ENCODE measurements around the gene TMEM121B. TPM values are rescaled to one million over a fixed set of nuclear protein-coding genes. Genes with fewer than 3 reads are reported as not detected.

TMEM121B gene
- total and polyA plus RNA-seq, 2 of the 13 experiments (the other 11 are each of a cell fraction or from before 2014, with no cell fraction given), result not detected

DNA sequence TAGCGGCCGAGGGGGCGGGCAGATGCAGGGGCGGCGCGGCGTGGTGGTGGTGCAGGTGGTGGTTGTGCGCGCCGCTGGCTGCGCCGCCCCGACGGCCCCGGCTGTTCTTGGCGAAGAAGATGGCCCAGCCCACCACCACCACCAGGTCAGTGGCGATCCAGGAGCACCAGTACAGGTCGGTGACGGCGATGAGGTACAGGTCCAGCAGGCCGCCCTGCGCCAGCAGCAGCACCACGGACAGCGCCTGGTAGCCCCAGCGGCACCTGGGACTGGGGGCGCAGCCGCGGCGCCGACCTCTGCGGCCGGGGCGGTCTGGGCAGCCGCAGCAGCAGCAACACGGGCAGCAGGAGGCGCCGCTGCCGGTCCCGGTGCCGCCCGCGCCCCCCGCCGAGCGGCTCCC is 879 bp downstream of the TMEM121B start (continued):
- TF ChIP-seq ZBTB49 (CRISPR knock-in tag; IDR thresholded peaks at IDR 0.05; ENCODE audit: borderline replicate concordance) (peak; percentile 73; the same call in 1 of the 2 replicates), ARNT2 (CRISPR knock-in tag; IDR thresholded peaks at IDR 0.05; ENCODE audit: low read depth) (0 out of 2 replicates have a peak, but pooled peaks have one; percentile 39)
- TF ChIP-seq, protein P1, sequence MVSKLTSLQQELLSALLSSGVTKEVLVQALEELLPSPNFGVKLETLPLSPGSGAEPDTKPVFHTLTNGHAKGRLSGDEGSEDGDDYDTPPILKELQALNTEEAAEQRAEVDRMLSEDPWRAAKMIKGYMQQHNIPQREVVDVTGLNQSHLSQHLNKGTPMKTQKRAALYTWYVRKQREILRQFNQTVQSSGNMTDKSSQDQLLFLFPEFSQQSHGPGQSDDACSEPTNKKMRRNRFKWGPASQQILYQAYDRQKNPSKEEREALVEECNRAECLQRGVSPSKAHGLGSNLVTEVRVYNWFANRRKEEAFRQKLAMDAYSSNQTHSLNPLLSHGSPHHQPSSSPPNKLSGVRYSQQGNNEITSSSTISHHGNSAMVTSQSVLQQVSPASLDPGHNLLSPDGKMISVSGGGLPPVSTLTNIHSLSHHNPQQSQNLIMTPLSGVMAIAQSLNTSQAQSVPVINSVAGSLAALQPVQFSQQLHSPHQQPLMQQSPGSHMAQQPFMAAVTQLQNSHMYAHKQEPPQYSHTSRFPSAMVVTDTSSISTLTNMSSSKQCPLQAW (CRISPR knock-in tag; IDR thresholded peaks at IDR 0.05), result no peak

GRCh38 chr22:17119481-17120202 is 1.5 kb downstream of the TMEM121B start:
- no peak overlapping the region for H3K4me2 ChIP-seq (ENCODE audit: low read depth, low read length)
- no peak overlapping the region for H3K4me3 ChIP-seq (replicated peaks in 1 of 3; ENCODE audit: insufficient read depth in 1 of 3, low read depth in 2 of 3, low read length in 3 of 3)
- no peak overlapping the region for H3K9ac ChIP-seq (ENCODE audit: insufficient read depth, low read depth, low read length)
- H3K27ac ChIP-seq (ENCODE audit: extremely low read length, insufficient read depth, low read length), result no peak overlapping the region
- DNase-seq (ENCODE audit: low spot score), result no peak
- no peak for FAIRE-seq
- no peaks in the 10 kb centered on the region for H3K79me2 ChIP-seq (ENCODE audit: insufficient read depth, low read length)
- ChIA-PET POLR2A (no interaction called here), CTCF (ENCODE audit: low intra/inter-chr PET ratio, low total read pairs) (interaction anchor here (1.1 kb wide), 1 partner anchor 381 kb away, joined by 3 read pairs; no protein-coding TSS in a partner anchor)
- no peaks in the 10 kb centered on the region for H3K4me1 ChIP-seq (ENCODE audit: insufficient read depth, low read length)
- H3K9me3 ChIP-seq (ENCODE audit: low read length), result no peaks in the 10 kb centered on the region
- H3K27me3 ChIP-seq (ENCODE audit: control insufficient read depth in 1 of 2, insufficient read depth in 2 of 2, low read length in 2 of 2), result peaks cover 7 to 26% of the 10 kb centered on the region in 2 experiments; a peak in 4 of 5 replicates
- in situ Hi-C loops (cut with HindIII; ENCODE audit: extremely low pct_ligation_motif_present, low pct_unique_long_range_greater_than_20kb), result no loop called here
- BruUV-seq (replicated peaks), result no TSS peak
- intact Hi-C loops (cut with micrococcal nuclease; ENCODE audit: unreplicated experiment), result loop anchor here (1.0 kb wide), 1 partner anchor 382 kb away; no protein-coding TSS in a partner anchor
- no peak overlapping the region for H2AFZ ChIP-seq (ENCODE audit: low read length)
- H4K20me1 ChIP-seq (ENCODE audit: insufficient read depth, low read length), result no peaks in the 10 kb centered on the region
- peak; percentile 76 for ATAC-seq
- WGBS (ENCODE audit: low lambda C conversion rate), result 16% methylated on average over 5 of the region's 63 CpGs
- H3K36me3 ChIP-seq (replicated peaks in 1 of 2; ENCODE audit: control insufficient read depth in 1 of 2, insufficient read depth in 2 of 2, low read length in 2 of 2), result no peaks in the 10 kb centered on the region
- TF ChIP-seq IKZF1 (IDR thresholded peaks at IDR 0.05), result no peak
- peak in 1 of 2 experiments; percentile 22; a peak in 3 of 4 replicates for TF ChIP-seq REST (IDR thresholded peaks at IDR 0.05; ENCODE audit: borderline replicate concordance in 1 of 2, low read depth in 1 of 2, low read length in 2 of 2)
- TF ChIP-seq STAG1 (CRISPR knock-in tag; IDR thresholded peaks at IDR 0.05), result peak; percentile 60
- no peak for TF ChIP-seq ZNF660 (CRISPR knock-in tag; IDR thresholded peaks at IDR 0.05; ENCODE audit: borderline replicate concordance, low read depth)
- TF ChIP-seq ZNF574 (CRISPR knock-in tag; IDR thresholded peaks at IDR 0.05), result 0 out of 2 replicates have a peak, but pooled peaks have one; percentile 5
- TF ChIP-seq MIER2 (CRISPR knock-in tag; IDR thresholded peaks at IDR 0.05), result peak; percentile 34; the same call in 1 of the 2 replicates
- TF ChIP-seq ZNF354B (CRISPR knock-in tag; IDR thresholded peaks at IDR 0.05), result no peak
